Endothelial cell of umbilical vein (primary cell): Measurements from ENCODE around the gene HSD3B1. TPM values are rescaled to one million over a fixed set of nuclear protein-coding genes. Genes with fewer than 3 reads are reported as not detected.

Experiments
- BruUV-seq: library from RNA; stranded (reverse); fragments of 400-500 nt; replicated peaks from 2 replicates; lab custom pipeline; 2021; lab: Mats Ljungman, UMichigan
- CTCF ChIA-PET: fragments of 300-600, 350-600 bp; sonication (Branson Sonifier 250); formaldehyde crosslinking; loops from one replicate; lab custom pipeline; 2021; ENCODE audit warnings: antibody characterized with exemption, inconsistent platforms; lab: Charles Lee
- POLR2A ChIA-PET: fragments of 300-600, 350-600 bp; sonication (Branson Sonifier 250); formaldehyde crosslinking; loops from one replicate; lab custom pipeline; 2021; ENCODE audit warnings: antibody characterized with exemption, inconsistent platforms; lab: Charles Lee
- DNase-seq: peaks from one replicate; pipeline ENCODE4 v3.0.0-alpha.2; 2011; ENCODE audit warnings: low read depth, low spot score
- FAIRE-seq: peaks from 2 replicates; lab custom pipeline; 2011; peaks lifted over from hg19 to GRCh38; lab: Jason Lieb, UNC
- H2AFZ ChIP-seq: 2 replicates; pipeline ENCODE4 v1.6.0; 2012; ENCODE audit warnings: low read depth, low read length, control low read depth, inconsistent platforms
- H3K27ac ChIP-seq: 2 replicates; pipeline ENCODE4 v1.5.1; 2011; ENCODE audit warnings: low read depth, mild to moderate bottlenecking, control low read depth, low read length, moderate library complexity; ENCODE audit not compliant: insufficient read depth
- H3K27me3 ChIP-seq, 2 experiments: 2 replicates each; pipeline versions ENCODE4 v1.6.0 to v1.6.1; 2011; ENCODE audit warnings: low read length in 2 of 2, mixed read lengths in 1 of 2; ENCODE audit not compliant: control insufficient read depth in 2 of 2, insufficient read depth in 2 of 2
- H3K36me3 ChIP-seq, 2 experiments: 2 replicates in 1 of 2; 3 replicates in 1 of 2; pipeline ENCODE4 v1.5.1; 2011; ENCODE audit warnings: low read length in 2 of 2, mild to moderate bottlenecking in 1 of 2, moderate library complexity in 1 of 2; ENCODE audit not compliant: control insufficient read depth in 2 of 2, insufficient read depth in 2 of 2; ENCODE audit errors: extremely low read depth in 1 of 2
- H3K4me1 ChIP-seq: 3 replicates; pipeline ENCODE4 v1.5.1; 2011; ENCODE audit warnings: mild to moderate bottlenecking, low read length; ENCODE audit not compliant: control insufficient read depth, insufficient read depth; ENCODE audit errors: extremely low read depth
- H3K4me2 ChIP-seq: 2 replicates; pipeline ENCODE4 v1.6.1; 2011; ENCODE audit warnings: low read length, control low read depth, mixed read lengths; ENCODE audit not compliant: insufficient read depth
- H3K4me3 ChIP-seq, 3 experiments: fragments of 200-600 bp in 1 of 3; sonication (generic), shearing (Covaris generic) in 1 of 3; replicated peaks in 1 of 3; 2 replicates each; pipeline ENCODE4 v1.5.1; 2011 to 2016; ENCODE audit warnings: control low read depth in 3 of 3, low read length in 3 of 3, mild to moderate bottlenecking in 2 of 3, inconsistent platforms in 1 of 3, low read depth in 1 of 3, moderate library complexity in 1 of 3; ENCODE audit not compliant: insufficient read depth in 1 of 3
- H3K79me2 ChIP-seq: 2 replicates; pipeline ENCODE4 v1.6.0; 2012; ENCODE audit warnings: low read length, inconsistent platforms; ENCODE audit not compliant: control insufficient read depth, insufficient read depth
- H3K9ac ChIP-seq: replicated peaks from 2 replicates; pipeline ENCODE3; 2011; ENCODE audit warnings: low read length, control low read depth; ENCODE audit not compliant: insufficient read depth; ENCODE audit errors: extremely low read depth
- H3K9me1 ChIP-seq: replicated peaks from 3 replicates; pipeline ENCODE4 v1.6.0; 2011; ENCODE audit warnings: mild to moderate bottlenecking, low read length; ENCODE audit not compliant: control insufficient read depth, insufficient read depth; ENCODE audit errors: extremely low read depth
- H3K9me3 ChIP-seq: replicated peaks from 2 replicates; pipeline ENCODE4 v1.5.1; 2012; ENCODE audit warnings: low read length, inconsistent platforms; ENCODE audit not compliant: control insufficient read depth, insufficient read depth
- H4K20me1 ChIP-seq: replicated peaks from 2 replicates; pipeline ENCODE3; 2011; ENCODE audit warnings: mild to moderate bottlenecking, low read length; ENCODE audit not compliant: control insufficient read depth, insufficient read depth; ENCODE audit errors: extremely low read depth
- CTCF ChIP-seq, 2 donors: IDR thresholded peaks; 1 replicate in 1 of 2; 2 replicates in 1 of 2; pipeline ENCODE4 v1.5.1; 2011; ENCODE audit warnings: low read length in 2 of 2, mild to moderate bottlenecking in 2 of 2, moderate library complexity in 2 of 2, control low read depth in 1 of 2, inconsistent platforms in 1 of 2, low read depth in 1 of 2; ENCODE audit not compliant: insufficient read depth in 1 of 2; ENCODE audit errors: extremely low read depth in 1 of 2
- EZH2 ChIP-seq: IDR thresholded peaks from 2 replicates; pipeline ENCODE4 v1.6.1; 2012; ENCODE audit warnings: borderline replicate concordance, low read depth, mild to moderate bottlenecking, moderate library complexity, low read length, inconsistent platforms; ENCODE audit not compliant: severe bottlenecking
- FOS ChIP-seq: IDR thresholded peaks from 2 replicates; pipeline ENCODE4 v1.6.1; 2011; ENCODE audit warnings: mild to moderate bottlenecking, low read length, moderate library complexity, borderline replicate concordance; ENCODE audit not compliant: insufficient read depth
- GATA2 ChIP-seq: IDR thresholded peaks from 2 replicates; pipeline ENCODE4 v1.7.0; 2011; ENCODE audit warnings: low read depth, mild to moderate bottlenecking, moderate library complexity, mixed read lengths, low read length; ENCODE audit not compliant: insufficient read length, insufficient read depth
- JUN ChIP-seq: IDR thresholded peaks from 2 replicates; pipeline ENCODE4 v1.6.1; 2011; ENCODE audit warnings: borderline replicate concordance, low read depth; ENCODE audit not compliant: insufficient read length, insufficient read depth
- MAX ChIP-seq: IDR thresholded peaks from 2 replicates; pipeline ENCODE4 v1.6.1; 2011; ENCODE audit not compliant: insufficient read depth, insufficient read length
- MYC ChIP-seq: IDR thresholded peaks from one replicate; pipeline ENCODE4 v1.6.1; 2011; ENCODE audit warnings: mild to moderate bottlenecking, low read depth, low read length
- POLR2A ChIP-seq: IDR thresholded peaks from 2 replicates; pipeline ENCODE4 v1.6.1; 2012; ENCODE audit warnings: low read depth, mild to moderate bottlenecking, control low read depth, low read length
- POLR2AphosphoS5 ChIP-seq: IDR thresholded peaks from 2 replicates; pipeline ENCODE4 v1.6.1; 2012; ENCODE audit warnings: low read depth, mild to moderate bottlenecking, control low read depth, low read length, moderate library complexity; ENCODE audit not compliant: insufficient read depth
- dilution Hi-C: fragments of 300-500 bp; cut with MboI; formaldehyde crosslinking; loops from one replicate; pipeline ENCODE4 v1.15.0; 2019; ENCODE audit warnings: low sequenced_read_pairs; ENCODE audit not compliant: extremely low pct_ligation_motif_present
- intact Hi-C: fragments of 100-400 bp; cut with micrococcal nuclease; formaldehyde crosslinking; loops from one replicate; pipeline ENCODE4 v1.10.0; 2022
- polyA plus RNA-seq, 4 experiments: library from polyadenylated mRNA; depleted of rRNA in 3 of 4; stranded (reverse) in 3 of 4; unstranded in 1 of 4; fragments of >200 nt; gene quantifications; 2 replicates each; pipeline versions ENCODE4 v1.2.1 to v1.2.3, GENCODE V29; 2011 to 2012; ENCODE audit warnings: missing spikeins in 1 of 4
- total RNA-seq: library from RNA; stranded (reverse); gene quantifications from 2 replicates; pipeline ENCODE4 v1.2.3, GENCODE V29; 2021

The HSD3B1 gene
- total and polyA plus RNA-seq, 2 donors (not counting 3 experiments of a cell fraction or from before 2014, with no cell fraction given), result not detected

GRCh38 chr1:119467219-119467618, 39.8 kb upstream of the HSD3B1 start:
- H3K4me1 ChIP-seq, result no peaks in the 10 kb centered on the region
- no peak overlapping the region for H3K27ac ChIP-seq
- H2AFZ ChIP-seq, result no peak overlapping the region
- FAIRE-seq, result no peak
- H4K20me1 ChIP-seq, result no peaks in the 10 kb centered on the region
- H3K9me1 ChIP-seq, result no peaks in the 10 kb centered on the region
- CTCF ChIA-PET, result interaction anchor here (1.6 kb wide), 1 partner anchor 8 kb away, joined by 4 read pairs; no protein-coding TSS in a partner anchor
- H3K36me3 ChIP-seq, result no peaks in the 10 kb centered on the region
- intact Hi-C loops, result no loop called here
- BruUV-seq, result no TSS peak
- H3K9me3 ChIP-seq, result no peaks in the 10 kb centered on the region
- no peak for DNase-seq
- H3K9ac ChIP-seq, result no peak overlapping the region
- no peaks in the 10 kb centered on the region for H3K27me3 ChIP-seq
- TF ChIP-seq CTCF (IDR thresholded peaks at IDR 0.05; ENCODE audit: extremely low read depth in 1 of 2, insufficient read depth in 1 of 2, low read depth in 1 of 2, low read length in 2 of 2) (no peak), EZH2 (no peak), MAX (no peak), FOS (no peak), GATA2 (no peak), POLR2AphosphoS5 (no peak), JUN (no peak), MYC (no peak), POLR2A (no peak)
- no peak overlapping the region for H3K4me3 ChIP-seq
- dilution Hi-C loops, result no loop called here
- POLR2A ChIA-PET, result no interaction called here
- H3K79me2 ChIP-seq, result no peaks in the 10 kb centered on the region
- H3K4me2 ChIP-seq, result no peak overlapping the region
